ENCODE data around the gene INHA.

Gene INHA, protein sequence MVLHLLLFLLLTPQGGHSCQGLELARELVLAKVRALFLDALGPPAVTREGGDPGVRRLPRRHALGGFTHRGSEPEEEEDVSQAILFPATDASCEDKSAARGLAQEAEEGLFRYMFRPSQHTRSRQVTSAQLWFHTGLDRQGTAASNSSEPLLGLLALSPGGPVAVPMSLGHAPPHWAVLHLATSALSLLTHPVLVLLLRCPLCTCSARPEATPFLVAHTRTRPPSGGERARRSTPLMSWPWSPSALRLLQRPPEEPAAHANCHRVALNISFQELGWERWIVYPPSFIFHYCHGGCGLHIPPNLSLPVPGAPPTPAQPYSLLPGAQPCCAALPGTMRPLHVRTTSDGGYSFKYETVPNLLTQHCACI

GRCh38 chr2:219572237-219573001 is at the start of gene INHA:
Gene INHA, plus strand, starts transcription at chr2:219572310. Its CDS starts 65 bp downstream, at chr2:219572375.
- DNase-seq: no peak

GRCh38 chr2:219523031-219523671 is 49.0 kb upstream of the INHA start:
- no peak for DNase-seq

DNA sequence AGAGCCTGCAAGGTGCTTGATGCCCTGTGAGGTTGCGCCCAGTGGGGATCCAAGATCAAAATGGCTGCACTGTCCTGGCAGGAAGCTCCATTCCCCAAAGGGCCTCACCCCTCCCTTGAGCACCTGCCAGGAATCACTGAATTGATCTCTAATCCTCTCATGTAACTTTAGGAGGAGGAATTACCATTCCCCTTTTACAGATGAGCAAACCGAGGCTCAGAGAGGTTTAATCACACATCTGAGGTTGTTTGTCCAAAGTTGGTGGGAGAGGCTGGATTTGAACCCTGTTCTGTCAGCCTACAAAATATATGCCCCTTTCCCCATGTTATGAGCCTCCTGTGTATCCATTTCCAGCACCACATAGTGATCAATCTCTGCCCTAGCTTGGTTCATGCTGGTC is 47.3 kb upstream of the INHA start:
- DNase-seq: no peak

GRCh38 chr2:219525533-219526232 is 46.4 kb upstream of the INHA start:
- DNase-seq: no peak

DNA sequence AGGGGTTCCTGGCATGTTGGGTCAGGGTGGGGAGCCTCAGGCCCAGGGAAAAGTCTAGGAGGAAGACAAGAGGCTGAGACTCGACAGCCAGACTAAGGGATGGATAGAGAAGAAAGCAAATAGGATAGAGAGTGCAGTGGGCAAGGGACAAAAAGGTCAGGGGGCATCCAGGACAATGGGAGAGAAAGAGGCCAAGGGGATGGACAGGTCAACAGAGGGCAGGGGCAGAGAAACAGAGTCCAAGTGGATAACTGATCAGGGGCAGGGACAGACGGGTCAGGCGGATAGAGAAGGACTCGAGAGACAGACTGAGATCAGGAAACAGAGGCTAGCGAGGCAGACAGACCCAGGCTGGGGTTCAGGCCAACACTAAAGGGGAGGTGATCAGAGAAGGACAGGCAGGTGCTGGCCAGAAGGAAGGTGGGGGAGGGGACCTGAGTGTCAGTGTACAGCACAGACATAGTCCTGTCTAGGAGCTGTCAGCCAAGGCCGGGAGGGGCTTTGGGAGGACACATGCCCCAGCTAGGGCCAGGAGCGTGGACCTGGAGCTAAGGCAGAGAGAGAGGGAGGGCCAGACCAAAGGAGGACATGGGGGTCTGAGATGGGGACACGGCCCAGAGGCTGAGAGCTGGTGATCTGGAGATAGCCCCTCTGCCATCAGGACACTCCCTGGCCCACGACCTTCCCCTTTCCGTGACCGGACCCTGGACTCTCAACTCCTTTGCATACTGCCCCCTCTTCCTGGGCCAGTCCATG is 45.6 kb upstream of the INHA start:
- DNase-seq: no peak

DNA sequence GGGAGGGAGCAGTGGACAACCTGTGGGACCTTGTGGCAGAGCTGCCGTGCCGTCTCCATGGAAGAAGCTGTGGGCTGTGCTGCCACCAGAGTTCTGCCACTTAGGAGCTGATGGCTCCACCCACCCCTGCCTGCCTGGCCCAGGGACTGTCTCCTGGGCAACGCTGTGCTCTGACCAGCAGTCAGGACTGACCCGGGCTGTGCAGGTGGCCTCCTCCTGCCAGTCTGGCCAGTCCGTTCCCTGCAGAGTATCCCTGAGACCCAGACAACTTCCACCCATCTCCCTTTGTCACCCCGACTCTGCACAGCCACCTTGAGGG is 45.1 kb upstream of the INHA start:
- no peak for DNase-seq

GRCh38 chr2:219527472-219527871 is 44.6 kb upstream of the INHA start:
- DNase-seq: no peak

GRCh38 chr2:219530048-219530963 is 41.8 kb upstream of the INHA start:
- peak; percentile 95 for DNase-seq

DNA sequence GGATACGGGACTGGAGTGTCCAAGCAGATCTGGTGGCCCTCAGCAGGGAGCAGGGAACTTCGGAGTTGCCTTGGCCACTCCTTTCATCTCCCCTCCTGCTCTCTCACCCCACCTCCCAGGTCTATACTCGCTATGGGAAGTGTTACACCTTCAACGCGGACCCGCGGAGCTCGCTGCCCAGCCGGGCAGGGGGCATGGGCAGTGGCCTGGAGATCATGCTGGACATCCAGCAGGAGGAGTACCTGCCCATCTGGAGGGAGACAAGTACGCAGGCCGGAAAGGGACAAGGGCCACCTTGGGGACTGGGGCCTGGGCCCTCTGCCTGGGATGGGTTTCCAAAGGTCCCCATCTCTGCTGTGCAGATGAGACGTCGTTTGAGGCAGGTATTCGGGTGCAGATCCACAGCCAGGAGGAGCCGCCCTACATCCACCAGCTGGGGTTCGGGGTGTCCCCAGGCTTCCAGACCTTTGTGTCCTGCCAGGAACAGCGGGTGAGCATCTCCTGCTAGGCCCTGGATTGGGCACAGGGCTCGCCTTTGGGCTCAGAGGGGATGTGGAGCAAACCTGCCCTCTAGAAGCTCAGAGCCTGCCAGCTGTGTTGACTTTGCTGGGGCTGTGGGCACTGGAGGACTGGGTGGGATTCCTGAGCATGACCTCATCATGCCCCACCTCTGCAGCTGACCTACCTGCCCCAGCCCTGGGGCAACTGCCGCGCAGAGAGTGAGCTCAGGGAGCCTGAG is 40.3 kb upstream of the INHA start:
- no peak for DNase-seq

DNA sequence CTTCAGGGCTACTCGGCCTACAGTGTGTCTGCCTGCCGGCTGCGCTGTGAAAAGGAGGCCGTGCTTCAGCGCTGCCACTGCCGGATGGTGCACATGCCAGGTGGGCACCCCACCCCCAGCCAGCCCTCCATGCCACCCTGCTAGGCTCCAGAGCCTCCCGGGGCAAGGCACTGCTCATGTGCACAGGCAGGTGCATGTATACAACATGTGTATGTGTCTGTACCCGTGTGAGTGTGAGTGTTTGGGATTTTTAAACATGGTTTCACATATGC is 39.8 kb upstream of the INHA start:
- DNase-seq: no peak

GRCh38 chr2:219533930-219534661 is 38.0 kb upstream of the INHA start:
- no peak for DNase-seq

- no peak for DNase-seq
Observed at GRCh38 chr2:219536425-219536824, 35.7 kb upstream of the INHA start.

GRCh38 chr2:219536967-219537366 is 35.1 kb upstream of the INHA start:
- DNase-seq: no peak

GRCh38 chr2:219537657-219538488 is 34.2 kb upstream of the INHA start:
- no peak for DNase-seq

DNA sequence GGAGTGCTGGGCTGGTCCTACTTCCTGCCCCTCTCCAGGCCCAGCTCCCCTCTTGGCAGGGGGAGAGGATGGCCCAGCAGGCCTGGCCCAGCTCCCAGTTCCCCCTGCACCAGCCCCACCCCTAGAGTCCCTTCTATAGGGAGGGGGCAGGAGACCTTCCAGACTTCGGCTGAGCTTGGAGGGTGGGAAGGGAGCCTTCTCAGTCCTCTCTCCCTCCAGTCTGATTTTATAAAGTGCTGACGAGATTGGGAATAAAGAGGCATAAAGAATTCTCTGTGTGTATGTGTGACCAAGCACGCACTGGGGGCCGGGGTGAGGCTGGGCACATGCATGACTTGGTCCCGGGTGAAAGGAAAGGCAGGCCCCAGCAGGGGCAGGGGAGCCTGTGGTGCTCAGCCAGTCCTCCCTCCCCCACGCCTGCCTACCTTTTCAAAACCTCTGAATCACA is 33.6 kb upstream of the INHA start:
- DNase-seq: no peak

DNA sequence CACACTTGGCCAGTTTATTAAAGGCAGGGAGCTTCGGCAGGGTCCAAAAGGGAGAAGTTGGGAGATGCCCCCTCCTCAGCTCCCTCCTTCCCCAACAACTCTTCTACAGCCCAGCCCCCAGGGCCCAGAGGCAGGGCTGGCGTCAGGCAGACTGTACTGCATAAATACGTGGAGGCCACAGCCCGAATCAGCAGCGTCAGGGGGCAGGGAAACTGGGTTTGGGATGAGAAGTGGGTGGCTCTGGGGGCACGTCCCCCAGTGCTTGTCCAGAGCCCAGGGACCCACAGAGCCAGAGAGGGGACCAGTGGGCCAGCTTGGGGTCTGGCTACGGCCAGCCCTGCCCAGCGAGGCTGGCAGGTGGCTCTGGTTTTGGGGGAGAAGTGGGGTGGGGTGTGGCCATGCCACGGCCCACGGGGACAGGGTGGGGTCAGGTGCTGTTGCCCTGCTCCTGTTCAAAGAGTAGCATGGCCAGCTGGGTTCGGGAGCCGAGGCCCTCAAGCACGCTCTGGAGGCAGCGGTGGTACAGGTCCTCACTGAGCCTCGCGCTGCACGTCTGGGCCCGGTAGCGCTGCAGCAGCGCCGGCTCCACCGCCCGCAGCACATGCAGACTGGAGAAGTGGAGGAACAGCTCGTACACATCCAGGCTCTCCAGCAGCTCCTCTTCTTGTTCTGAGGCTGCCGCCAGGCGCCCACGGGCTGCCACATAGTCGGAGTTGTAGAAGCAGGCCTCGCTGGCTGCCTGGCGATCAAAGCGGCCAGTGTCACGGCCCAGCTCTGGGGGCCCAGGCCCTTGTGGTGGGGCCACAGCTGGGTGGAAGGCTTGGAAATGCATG is 32.9 kb upstream of the INHA start:
- DNase-seq: no peak

- no peak for DNase-seq
Observed at GRCh38 chr2:219539926-219540678, 32.0 kb upstream of the INHA start.
